ENCODE data around the gene FATE1.
A peak's percentile ranks its signal among the peaks of the same experiment; 100 is the strongest.
"Not testable (repeated sequence)": the region's sequence is repeated elsewhere in the genome, so short reads cannot be mapped to it uniquely, and the experiment has no call there.

FATE1 gene, protein sequence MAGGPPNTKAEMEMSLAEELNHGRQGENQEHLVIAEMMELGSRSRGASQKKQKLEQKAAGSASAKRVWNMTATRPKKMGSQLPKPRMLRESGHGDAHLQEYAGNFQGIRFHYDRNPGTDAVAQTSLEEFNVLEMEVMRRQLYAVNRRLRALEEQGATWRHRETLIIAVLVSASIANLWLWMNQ

DNA sequence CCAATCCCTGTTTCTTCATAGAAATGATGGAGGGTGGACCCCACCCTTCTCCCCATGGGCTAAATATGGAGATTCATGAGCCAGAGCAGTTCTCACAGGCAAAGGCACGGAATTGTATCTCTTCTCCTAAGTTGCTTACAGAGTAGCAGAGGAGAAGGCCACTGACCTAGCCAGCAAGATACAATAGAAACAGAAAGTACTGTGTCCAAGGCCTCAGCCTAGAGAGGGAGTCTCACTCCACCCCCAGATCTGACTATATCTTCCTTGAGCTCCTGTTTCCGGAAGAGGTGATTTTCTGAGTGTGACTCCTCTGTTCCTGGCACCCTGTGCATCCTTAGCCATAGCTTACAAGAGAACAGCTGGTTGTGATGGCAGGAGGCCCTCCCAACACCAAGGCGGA is at the start of gene FATE1:
FATE1 (plus strand) TSS at position 284 of the 400 bp plus-strand sequence; CDS start at position 369, 85 bp downstream.
- DNase-seq = no peak

DNA sequence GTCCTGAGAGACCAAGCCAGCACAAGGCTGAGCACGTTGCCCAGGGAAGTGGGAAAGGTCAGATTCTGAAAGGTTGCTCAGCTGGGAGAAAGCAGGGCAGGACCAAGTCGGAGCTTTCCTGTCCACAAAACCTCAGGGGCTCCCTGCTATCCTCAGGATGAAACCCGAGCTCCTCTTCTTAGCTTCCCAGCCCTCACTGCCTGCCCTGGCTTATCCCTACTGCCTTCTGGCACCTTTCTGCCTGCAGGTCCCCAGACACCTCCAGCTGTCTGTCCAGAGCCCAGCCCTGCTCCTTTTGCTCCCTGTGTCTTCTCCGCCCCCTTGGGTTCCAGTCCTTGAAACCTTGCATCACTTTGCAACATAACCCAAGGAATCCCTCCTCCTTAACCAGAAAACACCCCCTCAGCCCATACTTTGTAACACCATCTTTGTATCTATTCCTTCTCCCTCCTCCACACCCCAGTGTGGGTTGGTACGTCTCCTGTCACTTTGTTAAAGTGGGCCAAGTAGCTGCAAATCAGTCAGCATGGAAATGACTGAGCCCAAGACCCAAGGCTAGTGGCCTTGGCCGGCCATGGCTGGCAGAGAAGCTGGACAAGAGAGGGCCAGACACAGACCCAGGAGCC is 40.6 kb upstream of the FATE1 start:
- DNase-seq = no peak

DNA sequence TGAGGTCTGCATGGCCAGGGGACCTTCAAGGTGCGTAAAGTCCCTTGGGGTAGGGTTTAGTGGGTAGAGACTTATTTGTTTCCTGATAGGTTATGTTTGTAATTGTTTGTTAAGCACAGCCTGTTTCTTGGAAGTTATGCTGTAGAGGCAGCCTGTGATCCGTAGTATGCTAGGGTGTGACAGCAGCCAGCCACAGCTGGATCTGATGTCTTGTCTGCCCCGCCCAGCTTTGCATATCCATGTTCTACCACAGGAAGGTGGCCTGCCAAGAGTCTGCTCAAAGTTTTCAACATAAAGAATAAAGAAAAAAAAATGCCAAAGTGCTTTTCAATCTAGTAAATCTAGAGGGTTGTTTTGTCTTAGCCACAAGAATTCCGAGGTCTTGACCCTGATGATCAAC is 39.6 kb upstream of the FATE1 start:
- no peak for DNase-seq

DNA sequence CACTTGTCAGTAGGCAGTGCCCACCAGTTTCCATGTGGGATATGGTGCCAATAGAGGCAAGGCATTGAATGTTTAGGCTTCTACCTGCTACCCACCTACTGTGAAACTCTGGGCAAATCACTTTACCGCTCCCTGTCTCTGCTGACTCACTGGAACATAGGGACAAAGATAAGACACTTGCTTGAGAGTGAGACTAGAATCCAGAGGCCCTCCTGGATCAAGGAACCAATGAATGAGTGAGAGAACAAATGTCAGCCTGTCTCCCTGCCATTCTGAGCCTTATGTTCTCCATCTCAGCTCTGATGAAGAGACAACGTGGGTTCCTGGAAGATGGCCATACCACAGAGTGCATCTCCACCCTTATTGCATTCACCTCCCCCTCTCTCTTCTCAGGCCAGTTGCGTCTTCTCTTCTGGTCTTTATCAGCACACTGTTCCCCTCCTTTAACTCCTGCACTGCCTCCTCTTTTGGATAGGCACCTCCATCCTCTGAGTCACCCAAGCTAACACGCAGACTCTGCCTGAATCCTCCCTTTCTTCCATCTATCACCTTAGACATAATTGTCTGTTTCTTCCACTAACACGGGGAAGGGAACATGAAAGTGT is 35.9 kb upstream of the FATE1 start:
- DNase-seq = no peak

DNA sequence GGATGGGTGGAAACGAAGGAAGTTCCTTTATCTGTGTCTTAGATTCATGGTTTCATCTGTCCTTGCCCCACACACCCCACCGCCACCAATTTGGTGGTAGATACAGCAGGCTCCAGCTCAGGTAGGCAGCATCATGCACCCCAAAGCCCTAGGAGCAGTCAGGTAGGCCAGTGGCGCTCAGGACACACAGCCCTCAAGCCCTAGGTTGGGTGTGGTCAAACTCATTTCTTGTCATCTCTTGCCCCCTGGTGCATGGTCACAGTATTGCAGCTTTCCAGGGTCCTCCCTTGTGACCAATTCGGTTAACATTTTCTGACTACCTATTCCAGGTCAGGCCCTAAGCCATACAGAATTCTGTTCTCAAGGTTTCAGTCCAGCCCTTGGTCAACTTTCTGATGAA is 35.0 kb upstream of the FATE1 start:
- DNase-seq = peak; percentile 20 to 45

DNA sequence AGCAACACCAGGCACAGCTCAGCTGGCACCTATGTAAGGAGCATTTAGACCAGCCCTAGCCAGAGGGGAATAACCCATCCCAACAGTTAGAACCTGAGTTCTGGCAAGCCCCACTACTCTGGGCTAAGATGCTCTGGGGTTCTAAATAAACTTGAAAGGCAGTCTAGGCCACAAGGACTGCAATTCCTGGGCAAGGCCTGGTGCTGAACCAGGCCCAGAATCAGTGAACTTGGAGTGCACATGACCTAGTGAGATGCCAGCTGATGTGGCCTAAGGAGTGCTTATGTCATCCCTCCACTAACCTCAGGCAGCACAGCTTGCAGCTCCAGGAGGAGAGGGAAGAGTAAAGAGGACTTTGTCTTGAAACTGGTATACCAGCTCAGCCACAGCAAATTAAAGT is 28.2 kb upstream of the FATE1 start:
- DNase-seq = no peak

DNA sequence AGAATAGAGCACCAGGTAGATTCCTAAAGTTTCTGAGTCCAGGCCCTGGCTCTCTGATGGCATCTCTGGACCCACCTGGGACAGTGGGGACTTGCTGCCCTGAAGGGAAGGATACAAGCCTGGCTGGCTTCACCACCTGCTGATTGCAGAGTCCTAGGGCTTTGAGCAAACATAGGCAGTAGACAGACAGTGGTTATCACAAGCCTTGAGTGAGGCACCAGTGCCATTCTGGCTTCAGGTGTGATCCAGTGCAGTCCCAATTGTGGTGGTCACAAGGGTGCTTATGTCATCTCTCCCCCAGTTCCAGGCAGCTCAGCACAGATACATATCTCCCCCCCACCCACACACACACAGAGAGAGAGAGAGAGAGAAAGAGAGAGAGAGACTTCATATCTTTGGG is 27.1 kb upstream of the FATE1 start:
- no peak for DNase-seq

DNA sequence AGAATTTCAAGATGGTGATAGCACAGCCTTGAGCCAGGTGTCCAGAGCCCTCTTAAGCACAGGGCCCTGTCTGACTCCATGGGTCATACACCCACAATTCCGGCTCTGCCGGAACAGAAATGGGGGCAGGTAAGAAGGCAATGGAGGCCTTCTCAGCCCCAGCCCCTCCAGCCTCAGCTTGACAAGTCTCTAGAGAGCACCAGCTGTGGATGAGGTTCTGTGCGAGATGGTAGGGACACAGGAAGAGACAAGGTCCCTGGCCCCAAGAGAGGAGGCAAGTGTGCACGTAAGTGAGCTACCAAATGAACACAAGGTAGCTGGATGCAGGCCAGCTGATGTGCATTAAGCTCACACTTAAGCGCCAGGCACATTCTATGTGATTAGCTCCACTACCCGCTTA is 23.0 kb upstream of the FATE1 start:
- no peak for DNase-seq

DNA sequence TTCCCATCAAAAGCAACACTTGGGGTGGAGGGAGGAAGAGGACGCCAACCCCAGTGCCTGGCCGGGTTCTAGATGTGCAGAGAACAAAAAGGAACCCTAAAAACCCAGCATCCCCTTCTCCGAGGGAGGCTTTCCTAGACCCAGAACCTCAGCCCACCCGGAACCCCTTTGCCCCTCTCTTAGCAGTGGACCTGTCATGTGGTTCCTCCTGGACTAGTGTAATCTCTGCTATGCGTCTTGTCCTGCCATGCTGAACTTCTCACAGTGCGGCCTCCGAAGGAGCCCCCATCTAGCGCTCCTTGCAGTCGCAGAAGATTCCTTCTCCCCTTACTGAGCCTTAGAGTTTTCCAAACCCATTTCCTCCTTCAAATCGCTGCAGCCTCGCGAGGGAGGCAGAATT is 21.7 kb upstream of the FATE1 start:
- DNase-seq = no peak

DNA sequence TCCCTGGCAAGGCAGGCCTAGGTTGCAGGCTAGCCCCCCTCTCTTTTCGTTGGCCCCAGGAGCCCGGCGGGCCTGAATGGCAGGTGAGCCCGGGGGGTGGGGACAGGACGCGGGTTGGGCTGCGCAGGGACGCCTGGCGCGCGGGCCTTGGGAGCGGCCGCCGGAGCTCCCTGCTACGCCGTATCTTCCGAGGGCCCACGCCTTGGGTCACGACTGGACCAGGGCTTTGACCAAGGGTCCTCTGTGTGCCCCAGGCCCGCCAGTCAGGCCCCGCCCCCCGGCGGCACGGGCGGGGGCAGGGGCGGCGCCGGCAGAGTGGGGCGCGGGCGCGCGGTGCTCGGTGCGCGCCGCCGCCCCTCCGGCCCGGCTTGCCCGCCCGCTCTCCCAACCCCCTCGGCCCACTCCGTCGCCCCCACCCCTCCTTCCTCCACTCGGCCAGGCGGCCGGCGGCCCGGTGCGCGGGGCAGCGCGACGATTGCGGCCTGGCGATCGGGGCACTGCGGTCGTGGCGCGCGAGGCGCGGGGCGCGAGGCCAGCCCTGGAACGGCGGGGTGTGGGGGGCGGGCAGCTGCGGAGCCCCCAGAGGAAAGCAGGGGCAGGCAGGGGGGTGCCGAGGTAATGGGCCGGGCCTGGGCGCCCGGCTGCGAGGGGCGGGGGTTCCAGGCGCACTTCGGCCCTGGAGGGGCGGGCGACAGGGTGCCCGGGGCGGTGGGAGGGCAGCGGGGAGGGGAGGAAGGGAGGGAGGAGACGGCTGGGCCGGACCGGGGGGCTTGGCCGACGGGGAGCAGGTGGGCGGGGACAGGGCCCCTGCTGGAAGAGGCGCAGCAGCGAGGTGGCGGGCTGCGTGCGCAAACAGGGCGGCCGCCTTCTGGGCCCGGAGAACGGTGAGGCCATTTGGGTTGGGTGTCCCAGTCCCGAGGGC is 20.9 kb upstream of the FATE1 start, which contains the start of gene PRRG3:
PRRG3 (plus strand) TSS at position 798 of the 922 bp plus-strand sequence. CDS start 3,357 bp downstream, outside the sequence.
- DNase-seq = no peak

DNA sequence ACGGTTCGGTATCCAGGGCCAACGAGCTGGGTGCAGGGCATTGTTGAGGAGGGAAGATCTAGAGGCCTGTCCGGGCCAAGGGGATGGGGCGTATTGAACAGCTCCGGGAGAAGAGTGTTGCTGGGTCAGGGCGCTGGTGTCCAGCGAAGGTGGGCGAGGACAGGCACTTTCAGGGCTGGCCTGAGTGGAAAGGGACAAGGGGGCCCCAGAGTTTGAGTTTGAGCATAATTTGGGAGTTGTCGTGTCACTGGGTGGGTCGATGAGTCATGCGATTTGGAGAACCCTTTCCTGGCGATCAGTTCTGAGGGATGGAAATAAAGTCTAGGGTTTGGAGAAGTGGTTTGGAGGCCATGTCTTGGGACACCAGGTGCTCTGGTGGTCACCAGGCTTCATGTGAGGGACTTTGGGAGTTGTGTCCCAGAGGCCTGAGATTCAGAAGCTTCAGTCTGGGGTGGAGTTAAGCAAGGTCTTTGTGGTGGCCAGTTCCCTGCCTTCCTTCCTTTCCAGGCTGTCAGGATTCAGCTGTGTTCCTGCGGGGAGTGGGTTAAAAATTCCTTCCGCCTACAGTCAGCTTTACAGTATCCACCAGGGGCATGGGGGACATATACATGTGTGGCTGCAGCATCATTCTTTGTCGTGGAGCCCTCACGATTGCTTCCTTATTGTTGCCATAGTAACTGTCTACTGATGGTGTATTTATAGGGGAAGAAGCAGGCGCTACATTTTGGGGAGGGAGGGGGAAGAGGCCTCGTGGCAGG is 20.1 kb upstream of the FATE1 start:
- no peak for DNase-seq

DNA sequence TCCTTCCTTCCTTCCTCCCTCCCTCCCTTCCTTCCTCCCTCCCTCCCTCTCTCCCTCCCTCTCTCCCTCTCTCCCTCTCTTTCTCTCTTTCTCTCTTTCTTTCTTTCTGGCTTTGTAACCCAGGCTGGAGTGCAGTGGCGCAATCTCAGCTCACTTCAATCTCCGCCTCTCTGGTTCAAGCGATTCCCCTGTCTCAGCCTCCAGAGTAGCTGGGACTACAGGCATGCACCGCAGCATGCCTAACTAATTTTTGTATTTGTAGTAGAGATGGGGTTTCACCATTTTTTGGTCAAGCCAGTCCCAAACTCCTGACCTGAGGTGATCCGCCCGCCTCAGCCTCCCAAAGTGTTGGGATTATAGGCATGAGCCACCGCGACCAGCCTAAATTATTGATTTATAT is 18.8 kb upstream of the FATE1 start:
- DNase-seq = not testable (repeated sequence)

DNA sequence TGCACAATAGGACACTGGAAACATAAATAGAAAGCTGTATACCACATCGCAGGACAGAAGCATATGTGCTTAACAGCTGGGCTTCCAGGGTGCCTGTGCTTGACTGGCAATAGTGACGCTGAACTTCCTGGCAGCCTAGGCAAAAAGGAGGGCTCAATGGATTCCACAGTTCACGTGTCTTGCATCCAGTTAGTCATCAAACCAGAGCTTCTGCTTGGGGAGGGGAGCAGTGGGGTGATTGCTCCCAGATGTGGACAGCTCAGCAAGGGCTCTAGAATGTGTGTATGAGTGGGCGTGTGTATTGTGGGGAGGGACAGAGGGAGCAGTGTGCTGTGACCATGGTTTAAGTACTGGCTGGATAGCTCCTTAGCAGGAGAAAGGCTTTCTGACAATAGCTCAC is 18.3 kb upstream of the FATE1 start:
- no peak for DNase-seq

DNA sequence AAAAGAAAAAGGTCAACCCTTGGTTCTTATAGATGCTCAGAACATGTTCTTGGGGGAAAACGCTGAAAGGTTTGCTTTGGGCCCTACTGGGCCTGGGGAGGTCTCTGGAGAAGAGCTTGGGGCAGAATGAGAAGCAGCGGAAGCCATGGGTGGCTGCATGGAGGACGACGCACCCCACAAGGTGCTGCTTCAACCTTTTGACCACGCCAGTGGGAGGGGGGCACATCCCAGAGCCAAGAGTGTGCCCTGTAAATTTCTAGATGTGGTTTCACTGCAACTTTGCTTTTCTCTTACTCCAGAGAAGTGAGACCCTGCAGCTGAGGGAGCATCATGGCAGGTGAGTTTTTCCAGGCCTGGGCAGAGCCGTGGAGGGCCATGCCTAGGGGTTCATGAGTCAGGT is 17.4 kb upstream of the FATE1 start:
- no peak for DNase-seq

DNA sequence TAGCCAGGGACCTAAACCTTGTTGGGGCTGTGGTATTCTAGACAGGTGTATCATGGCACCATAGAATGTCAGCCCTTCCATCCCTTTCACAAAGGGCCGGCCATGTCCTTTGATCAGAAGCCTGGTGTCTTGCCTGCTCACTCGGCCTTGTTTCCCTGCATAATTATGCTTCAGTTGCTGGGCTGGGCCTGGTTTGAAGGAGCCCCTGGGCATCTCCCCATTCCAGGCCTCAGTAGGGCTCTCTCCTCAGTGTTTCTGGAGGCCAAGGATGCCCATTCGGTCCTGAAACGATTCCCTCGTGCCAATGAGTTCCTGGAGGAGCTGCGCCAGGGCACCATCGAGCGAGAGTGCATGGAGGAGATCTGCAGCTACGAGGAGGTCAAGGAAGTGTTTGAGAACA is 16.1 kb upstream of the FATE1 start:
- no peak for DNase-seq

DNA sequence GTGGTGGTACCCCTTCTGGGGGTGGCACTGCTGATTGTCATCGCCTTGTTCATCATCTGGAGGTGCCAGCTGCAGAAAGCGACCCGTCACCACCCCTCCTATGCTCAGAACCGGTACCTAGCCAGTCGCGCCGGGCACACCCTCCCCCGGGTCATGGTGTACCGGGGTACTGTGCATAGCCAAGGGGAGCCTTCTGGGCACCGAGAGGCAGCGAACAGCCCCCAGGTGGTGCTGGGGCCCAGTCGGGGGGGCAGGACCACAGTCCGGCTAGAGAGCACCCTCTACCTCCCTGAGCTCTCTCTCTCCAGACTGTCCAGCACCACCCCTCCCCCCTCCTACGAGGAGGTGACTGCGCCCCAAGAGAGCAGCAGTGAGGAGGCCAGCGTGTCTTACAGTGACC is 15.3 kb upstream of the FATE1 start:
- DNase-seq = no peak

DNA sequence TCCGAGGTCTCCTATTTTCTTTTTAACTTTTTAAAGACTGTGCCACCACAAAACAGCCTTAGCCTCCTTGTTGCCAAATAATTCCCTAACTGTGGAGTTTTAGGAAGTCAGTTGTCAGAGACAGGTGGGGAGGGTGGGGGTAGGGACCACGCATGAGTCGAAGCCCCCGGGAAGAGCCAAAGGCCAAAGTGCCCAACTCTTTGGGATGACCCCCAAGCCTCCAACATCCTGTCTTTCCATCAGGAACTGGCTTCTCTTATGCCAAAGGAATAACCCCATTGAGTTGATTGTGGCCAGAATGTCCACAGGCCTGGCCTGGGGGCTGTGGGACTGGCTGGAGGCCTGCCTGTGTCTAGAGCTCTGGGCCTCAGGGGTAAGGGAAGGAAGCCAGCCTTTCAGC is 14.8 kb upstream of the FATE1 start:
- DNase-seq = no peak

DNA sequence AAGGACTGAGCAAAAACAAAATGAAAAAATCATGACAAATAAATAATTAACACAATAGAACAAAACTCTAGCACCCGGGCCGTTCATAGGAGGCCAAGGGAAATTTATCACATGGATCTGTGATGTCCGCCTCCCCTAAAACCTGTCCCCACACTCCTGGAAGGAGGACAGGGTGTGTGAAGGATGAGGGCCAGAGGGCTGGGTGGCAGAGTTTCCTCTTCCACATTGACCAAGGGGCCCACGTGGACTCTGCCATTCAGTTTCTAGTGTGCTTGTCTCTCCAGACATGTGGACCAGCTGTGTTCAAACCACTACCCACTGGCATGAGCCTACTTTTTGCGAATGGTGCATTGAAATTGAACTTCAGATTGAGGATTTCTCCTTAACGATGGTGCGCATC is 14.3 kb upstream of the FATE1 start:
- DNase-seq = no peak

DNA sequence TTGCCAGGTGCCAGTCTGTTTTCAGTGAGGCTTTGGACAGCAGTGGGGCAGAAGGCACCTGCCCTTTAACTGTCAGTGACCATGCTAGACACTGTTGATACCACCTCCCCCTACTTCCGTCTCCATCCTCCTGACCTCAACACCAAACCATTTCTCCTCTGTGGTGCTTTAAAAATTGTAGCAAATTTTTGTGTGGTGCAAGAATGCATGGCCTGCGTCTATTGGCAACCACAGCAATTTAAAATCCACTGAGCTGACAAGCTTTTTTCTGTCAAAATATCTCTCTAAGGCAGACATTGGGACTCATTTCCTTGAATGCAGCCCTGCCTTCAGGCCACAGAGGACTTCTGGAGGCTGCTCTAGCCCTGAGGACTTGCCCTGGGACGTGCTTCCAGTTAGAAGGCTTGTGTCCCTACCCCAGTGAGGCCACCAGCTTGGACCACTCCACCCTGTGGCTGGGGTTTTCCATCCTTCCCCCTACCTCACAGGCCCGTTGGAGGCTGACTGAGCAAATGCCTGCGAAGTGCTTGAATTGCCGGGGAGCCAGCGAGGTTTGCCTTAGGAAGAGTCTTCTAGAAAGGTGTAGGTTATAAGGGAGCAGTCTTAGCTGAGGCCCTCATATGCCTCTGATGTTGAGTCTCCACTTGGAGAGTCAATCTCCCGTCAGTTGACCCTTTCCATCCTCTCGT is 13.7 kb upstream of the FATE1 start:
- DNase-seq = no peak

DNA sequence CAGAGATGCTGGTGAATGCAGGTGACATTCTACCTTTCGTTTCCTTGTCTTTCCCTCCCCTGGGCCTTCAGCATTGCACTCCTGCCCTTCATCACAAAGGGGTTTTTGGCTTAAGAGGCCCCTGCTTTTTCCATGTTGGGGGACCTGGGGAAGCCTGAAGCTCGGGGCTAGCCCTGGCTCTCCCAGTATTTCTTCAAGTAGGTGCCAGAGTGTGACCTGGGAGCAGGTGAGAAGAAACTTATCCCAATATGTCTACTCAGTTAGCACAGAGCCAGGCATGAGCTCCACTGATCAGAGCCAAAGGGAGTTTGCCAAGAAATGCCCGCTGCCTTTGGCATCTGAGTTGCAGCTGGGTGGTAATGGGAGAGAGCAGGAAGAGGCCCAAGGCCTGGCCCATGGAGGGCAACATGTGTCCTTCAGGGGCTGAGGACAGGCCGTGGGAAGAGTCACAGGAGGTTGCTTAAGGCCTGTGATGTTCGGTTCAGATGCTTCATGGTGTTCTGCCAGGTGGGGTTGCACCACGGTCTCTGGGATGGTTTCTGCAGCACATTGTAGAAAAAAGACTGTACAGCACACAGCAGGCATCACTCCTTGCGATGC is 13.0 kb upstream of the FATE1 start:
- no peak for DNase-seq

DNA sequence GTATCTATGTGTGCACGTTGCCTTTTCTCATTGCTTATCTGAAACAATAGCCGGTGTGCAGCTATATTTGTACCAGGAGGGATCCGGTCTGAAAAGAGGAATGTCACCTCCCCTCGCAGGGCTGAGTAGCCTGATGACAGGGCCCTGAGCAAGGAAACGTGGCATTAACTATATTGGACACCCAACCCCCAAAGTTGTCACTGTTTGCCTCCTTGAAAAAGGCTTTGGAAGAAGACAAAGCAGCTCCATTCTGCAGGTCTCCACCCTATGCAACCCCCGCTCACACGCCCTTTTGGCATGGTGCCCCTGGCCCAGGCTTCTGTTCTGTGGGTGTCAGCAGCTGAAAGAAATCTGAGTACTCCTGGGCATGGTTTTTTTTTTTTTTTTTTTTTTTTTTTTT is 12.3 kb upstream of the FATE1 start:
- DNase-seq = no peak

Data from CD4-positive, alpha-beta T cell treated with Interferon alpha-2 for 1 hour (primary cell).